PC-3 (cell line): ENCODE data around the gene NDUFAF5.

ENCODE experiments used
- CTCF ChIP-seq: fragments of 300-600 bp; sonication (generic); conservative IDR thresholded peaks from 2 replicates; pipeline ENCODE4 v1.5.1; 2017; ENCODE audit warnings: antibody characterized with exemption, low read depth, mild to moderate bottlenecking, low read length
- EZH2 ChIP-seq: fragments of 300-600 bp; sonication (generic); IDR thresholded peaks from one replicate; pipeline ENCODE4 v1.6.1; 2017; ENCODE audit warnings: antibody characterized with exemption, mild to moderate bottlenecking, low read length; ENCODE audit not compliant: unreplicated experiment
- EZH2phosphoT487 ChIP-seq: fragments of 300-600 bp; sonication (generic); IDR thresholded peaks from 2 replicates; pipeline ENCODE4 v1.6.1; 2018; ENCODE audit warnings: mild to moderate bottlenecking, antibody characterized with exemption, low read length, borderline replicate concordance

DNA sequence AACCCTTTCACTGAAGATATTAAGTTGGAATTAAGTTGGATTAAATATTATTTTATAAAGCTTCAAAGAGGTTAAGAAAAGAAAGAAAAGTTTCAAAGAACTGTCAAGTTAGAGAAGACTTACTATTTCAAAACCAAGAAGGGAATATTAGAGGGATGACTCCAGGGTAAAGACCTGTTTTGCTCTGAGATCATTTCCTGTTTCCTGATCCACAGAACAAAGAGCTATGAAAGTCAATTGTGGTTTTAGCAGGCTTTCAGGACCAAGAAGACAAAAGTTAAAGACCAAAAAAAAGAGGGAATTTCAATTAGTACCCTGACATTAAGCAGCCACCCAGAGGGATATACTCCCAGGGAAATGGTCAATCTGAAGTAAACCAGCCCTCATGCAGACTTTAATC is 19.5 kb upstream of the NDUFAF5 start:
- TF ChIP-seq CTCF: no peak
- no peak for TF ChIP-seq EZH2
- no peak for TF ChIP-seq EZH2phosphoT487
